ENCODE results near the gene TBC1D8. TPM values are rescaled to one million over a fixed set of nuclear protein-coding genes. Genes with fewer than 3 reads are reported as not detected.

Gene TBC1D8
- total RNA-seq, 2 experiments from 2014 or later, result 0.79 to 1.4 TPM

DNA sequence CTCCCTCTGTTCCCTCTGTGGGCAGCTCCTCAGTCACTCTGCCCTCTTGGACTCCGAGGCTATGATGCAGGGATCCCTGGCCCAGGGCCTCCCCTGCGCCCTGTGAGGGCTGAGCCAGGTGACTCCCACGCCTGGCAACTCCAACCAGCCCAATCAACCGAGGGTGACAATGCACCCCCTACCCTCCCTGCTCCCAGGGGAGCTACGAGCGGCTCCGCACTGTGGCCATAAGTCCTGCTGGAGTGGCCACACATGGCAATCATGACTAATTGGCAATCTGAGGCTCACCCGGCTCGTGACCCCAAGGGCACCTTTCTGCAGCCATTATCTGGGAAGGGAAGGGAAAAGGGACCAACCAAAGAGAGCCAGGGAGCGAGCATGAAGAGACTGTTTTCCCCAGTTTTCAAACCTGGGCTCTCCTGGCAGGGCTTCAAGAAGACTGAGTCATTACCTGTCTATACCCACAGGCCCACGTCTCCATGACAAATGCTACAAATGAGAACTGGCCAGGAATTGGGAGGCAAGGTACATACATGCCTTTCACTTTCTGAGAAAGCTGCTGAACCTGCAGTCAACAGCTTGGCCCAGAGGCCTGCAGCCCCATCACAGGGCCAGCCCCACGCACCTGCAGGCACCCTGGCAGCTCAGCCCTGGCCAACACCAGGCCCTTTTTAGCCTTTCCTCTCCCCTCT is 104.0 kb downstream of the TBC1D8 start:
- no peak overlapping the region for H3K27ac Mint-ChIP-seq
- H3K27me3 Mint-ChIP-seq, result no peaks in the 10 kb centered on the region
- H3K4me1 Mint-ChIP-seq, result no peaks in the 10 kb centered on the region
- no peaks in the 10 kb centered on the region for H3K36me3 Mint-ChIP-seq
- H3K9me3 Mint-ChIP-seq, result no peaks in the 10 kb centered on the region
- POLR2A ChIA-PET, result no interaction called here
- no peak for DNase-seq
- no peak for ATAC-seq (ENCODE audit: low read depth)
- no peak overlapping the region for H3K4me3 Mint-ChIP-seq

DNA sequence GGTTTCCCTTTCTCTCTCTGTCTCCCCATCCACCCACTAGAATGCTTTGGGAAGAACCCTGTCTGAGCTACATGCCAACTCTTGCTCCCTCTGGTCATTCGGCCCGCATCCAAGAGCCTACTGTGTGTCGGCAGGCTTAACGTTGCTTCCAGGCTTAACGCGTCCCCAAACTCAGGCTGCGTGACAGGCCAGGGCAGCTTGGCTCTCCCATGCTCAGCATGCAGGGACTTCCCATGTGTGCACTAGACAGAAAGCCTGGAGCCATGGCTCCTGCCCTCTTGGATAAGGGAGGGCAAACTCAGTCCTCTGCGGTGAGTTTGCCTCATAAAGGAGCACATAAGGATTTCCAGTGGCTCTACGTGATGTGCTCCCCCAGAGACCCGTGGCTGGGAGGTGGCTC is 105.9 kb downstream of the TBC1D8 start:
- Mint-ChIP-seq H3K36me3 (no peaks in the 10 kb centered on the region), H3K4me1 (peaks cover 3% of the 10 kb centered on the region), H3K9me3 (no peaks in the 10 kb centered on the region), H3K27me3 (no peaks in the 10 kb centered on the region), H3K4me3 (no peak overlapping the region), H3K27ac (no peak overlapping the region)
- DNase-seq, result no peak
- POLR2A ChIA-PET, result no interaction called here
- ATAC-seq (ENCODE audit: low read depth), result no peak

DNA sequence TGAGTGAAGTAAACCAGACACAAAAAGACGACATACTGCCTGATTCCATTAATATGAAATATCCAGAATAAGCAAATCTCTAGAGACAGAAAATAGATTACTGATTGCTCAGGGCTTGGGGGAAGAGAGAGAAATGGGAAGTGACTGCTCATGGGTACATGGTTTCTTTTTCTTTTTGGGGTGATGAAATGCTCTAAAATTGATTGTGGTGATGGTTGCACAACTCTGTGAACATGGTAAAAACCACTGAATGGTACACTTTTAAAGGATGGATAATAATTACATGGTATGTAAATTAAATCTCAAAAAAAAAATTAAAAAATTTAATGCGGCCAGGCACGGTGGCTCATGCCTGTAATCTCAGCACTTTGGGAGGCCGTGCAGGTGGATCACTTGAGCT is 109.8 kb downstream of the TBC1D8 start:
- no peak overlapping the region for H3K27ac Mint-ChIP-seq
- no peak for DNase-seq
- peaks cover 2% of the 10 kb centered on the region for H3K27me3 Mint-ChIP-seq
- H3K9me3 Mint-ChIP-seq, result no peaks in the 10 kb centered on the region
- H3K36me3 Mint-ChIP-seq, result no peaks in the 10 kb centered on the region
- no peak for ATAC-seq (ENCODE audit: low read depth)
- no peak overlapping the region for H3K4me3 Mint-ChIP-seq
- H3K4me1 Mint-ChIP-seq, result peaks cover 11% of the 10 kb centered on the region
- POLR2A ChIA-PET, result no interaction called here

DNA sequence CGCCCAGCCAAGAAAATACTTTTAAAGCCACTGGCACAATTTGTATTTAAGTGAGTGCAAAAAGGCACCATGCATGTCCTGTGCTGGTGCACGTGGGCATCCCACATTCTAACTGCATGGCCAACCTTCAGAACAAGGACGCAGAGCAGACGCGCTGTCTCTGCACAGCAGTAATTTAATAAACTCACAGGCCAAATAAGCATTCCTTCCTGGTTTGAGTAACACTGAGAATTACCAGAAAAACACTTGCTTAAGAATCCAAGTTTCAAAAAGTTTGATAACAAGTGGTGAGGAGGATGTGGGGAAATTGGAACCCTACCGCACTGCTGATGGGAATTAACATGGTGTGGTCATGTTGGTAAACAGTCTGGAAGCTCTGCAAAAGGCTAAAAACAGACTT is 110.4 kb downstream of the TBC1D8 start:
- H3K27me3 Mint-ChIP-seq, result peaks cover 2% of the 10 kb centered on the region
- POLR2A ChIA-PET, result no interaction called here
- ATAC-seq (ENCODE audit: low read depth), result no peak
- no peak overlapping the region for H3K27ac Mint-ChIP-seq
- H3K4me1 Mint-ChIP-seq, result peaks cover 11% of the 10 kb centered on the region
- no peaks in the 10 kb centered on the region for H3K36me3 Mint-ChIP-seq
- DNase-seq, result no peak
- H3K4me3 Mint-ChIP-seq, result no peak overlapping the region
- no peaks in the 10 kb centered on the region for H3K9me3 Mint-ChIP-seq

GRCh38 chr2:101040072-101040471 is 111.1 kb downstream of the TBC1D8 start:
- H3K4me3 Mint-ChIP-seq, result no peak overlapping the region
- H3K27ac Mint-ChIP-seq, result no peak overlapping the region
- no peak for ATAC-seq (ENCODE audit: low read depth)
- H3K27me3 Mint-ChIP-seq, result peaks cover 2% of the 10 kb centered on the region
- peaks cover 11% of the 10 kb centered on the region for H3K4me1 Mint-ChIP-seq
- no peak for DNase-seq
- POLR2A ChIA-PET, result no interaction called here
- no peaks in the 10 kb centered on the region for H3K9me3 Mint-ChIP-seq
- no peaks in the 10 kb centered on the region for H3K36me3 Mint-ChIP-seq

DNA sequence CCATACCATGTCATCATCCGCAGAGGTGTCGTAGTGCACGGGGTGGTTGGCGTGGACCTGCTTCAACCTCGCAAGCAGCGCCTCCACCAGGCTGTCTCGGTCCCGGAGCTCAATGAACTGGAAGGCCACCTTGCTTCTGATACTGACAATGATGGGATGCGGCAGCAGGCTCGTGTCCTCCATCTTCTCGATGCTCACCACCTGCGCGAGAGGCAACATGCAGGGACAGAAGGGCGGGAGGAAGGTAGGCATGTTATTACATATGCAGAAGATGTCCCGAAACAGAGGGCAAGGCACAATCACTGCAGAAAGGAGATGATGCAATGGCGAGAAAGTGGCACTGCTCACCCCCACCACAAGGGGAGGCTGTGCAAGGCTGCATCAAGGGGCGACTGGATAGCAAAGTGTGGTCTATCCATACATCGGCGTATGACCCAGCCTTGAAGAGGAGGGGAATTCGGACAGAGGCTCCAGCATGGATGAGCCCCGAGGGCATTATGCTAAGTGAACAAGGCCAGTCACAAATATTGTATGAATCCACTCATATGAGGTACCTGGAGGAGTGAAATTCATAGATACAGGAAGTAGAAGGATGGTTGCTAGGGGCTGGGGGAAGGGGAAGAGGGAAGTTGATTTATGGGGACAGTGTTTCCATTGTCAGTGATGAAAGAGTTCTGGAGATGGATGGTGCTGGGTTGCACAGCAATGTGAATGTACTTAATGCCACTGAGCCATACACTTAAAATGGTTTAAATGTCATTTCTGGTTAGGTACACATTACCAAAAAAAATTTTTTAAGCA is 112.5 kb downstream of the TBC1D8 start:
- DNase-seq (no peak), ATAC-seq (ENCODE audit: low read depth) (no peak)
- Mint-ChIP-seq H3K9me3 (no peaks in the 10 kb centered on the region), H3K27ac (no peak overlapping the region), H3K4me1 (peaks cover 11% of the 10 kb centered on the region), H3K36me3 (no peaks in the 10 kb centered on the region), H3K4me3 (no peak overlapping the region), H3K27me3 (peaks cover 2% of the 10 kb centered on the region)
- POLR2A ChIA-PET, result no interaction called here

GRCh38 chr2:101037161-101037755 is 113.9 kb downstream of the TBC1D8 start:
- H3K4me1 Mint-ChIP-seq, result peaks cover 11% of the 10 kb centered on the region
- H3K4me3 Mint-ChIP-seq, result no peak overlapping the region
- POLR2A ChIA-PET, result no interaction called here
- DNase-seq (no peak), ATAC-seq (ENCODE audit: low read depth) (no peak)
- H3K36me3 Mint-ChIP-seq, result no peaks in the 10 kb centered on the region
- peaks cover 2% of the 10 kb centered on the region for H3K27me3 Mint-ChIP-seq
- H3K9me3 Mint-ChIP-seq, result no peaks in the 10 kb centered on the region
- no peak overlapping the region for H3K27ac Mint-ChIP-seq

DNA sequence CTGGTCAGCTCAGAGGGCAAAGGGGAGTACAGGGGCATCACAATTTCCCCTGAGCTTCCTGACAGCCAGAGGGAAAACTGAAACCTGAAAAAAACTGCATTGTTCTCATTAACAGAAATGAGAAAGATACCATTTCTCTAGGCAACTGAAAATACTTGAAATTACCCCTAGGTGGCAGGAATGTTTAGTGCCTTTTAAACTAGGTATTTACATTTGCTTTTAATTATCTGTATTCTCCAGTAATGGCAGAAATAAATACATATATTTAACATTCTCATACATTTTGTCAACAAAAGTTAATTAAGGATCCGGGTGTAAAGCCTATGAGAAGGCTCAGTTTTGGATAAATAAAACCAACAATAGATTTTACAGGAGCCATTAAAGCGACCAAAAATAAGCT is 114.6 kb downstream of the TBC1D8 start:
- Mint-ChIP-seq H3K9me3 (no peaks in the 10 kb centered on the region), H3K27ac (no peak overlapping the region), H3K4me1 (peaks cover 11% of the 10 kb centered on the region), H3K27me3 (peaks cover 2% of the 10 kb centered on the region), H3K36me3 (no peaks in the 10 kb centered on the region), H3K4me3 (no peak overlapping the region)
- POLR2A ChIA-PET, result no interaction called here
- DNase-seq (no peak), ATAC-seq (ENCODE audit: low read depth) (no peak)

DNA sequence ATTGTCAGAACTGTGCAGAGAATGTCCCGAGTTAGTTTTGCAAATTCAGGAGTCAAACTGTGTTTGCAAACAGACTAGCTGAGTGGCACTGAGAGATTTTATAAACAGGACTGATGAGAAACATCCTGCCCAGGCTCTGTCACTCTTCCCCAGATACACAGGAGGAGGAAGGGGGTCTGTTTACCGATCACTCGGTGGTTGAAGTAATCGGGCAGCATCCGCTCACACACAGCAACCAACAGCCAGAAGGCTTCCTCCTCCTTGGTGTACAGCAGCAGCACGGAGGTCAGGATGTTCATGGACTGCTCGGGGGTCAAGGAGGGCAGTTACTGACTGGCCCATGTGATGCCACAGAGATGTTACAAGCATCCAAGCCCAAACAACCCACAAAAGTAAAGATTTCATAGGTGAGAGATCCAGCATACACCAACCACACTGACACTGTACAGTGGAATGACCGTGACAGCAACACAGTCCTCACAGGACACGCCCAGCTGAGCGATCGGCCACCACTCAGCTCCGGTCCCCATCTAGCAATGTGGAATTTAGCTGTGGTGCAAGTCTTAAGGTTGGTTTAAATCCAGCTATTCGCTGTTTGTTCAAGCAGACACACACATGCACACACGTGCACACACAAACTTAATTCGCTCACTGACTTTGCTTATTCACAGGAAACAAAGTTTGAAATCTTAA is 119.0 kb downstream of the TBC1D8 start:
- DNase-seq (no peak), ATAC-seq (ENCODE audit: low read depth) (no peak)
- H3K36me3 Mint-ChIP-seq, result no peaks in the 10 kb centered on the region
- H3K4me3 Mint-ChIP-seq, result no peak overlapping the region
- H3K9me3 Mint-ChIP-seq, result no peaks in the 10 kb centered on the region
- H3K27me3 Mint-ChIP-seq, result no peaks in the 10 kb centered on the region
- H3K4me1 Mint-ChIP-seq, result no peaks in the 10 kb centered on the region
- H3K27ac Mint-ChIP-seq, result no peak overlapping the region
- POLR2A ChIA-PET, result interaction anchor here (1.6 kb wide), 1 partner anchor 24 kb away, joined by 3 read pairs; no protein-coding TSS in a partner anchor

DNA sequence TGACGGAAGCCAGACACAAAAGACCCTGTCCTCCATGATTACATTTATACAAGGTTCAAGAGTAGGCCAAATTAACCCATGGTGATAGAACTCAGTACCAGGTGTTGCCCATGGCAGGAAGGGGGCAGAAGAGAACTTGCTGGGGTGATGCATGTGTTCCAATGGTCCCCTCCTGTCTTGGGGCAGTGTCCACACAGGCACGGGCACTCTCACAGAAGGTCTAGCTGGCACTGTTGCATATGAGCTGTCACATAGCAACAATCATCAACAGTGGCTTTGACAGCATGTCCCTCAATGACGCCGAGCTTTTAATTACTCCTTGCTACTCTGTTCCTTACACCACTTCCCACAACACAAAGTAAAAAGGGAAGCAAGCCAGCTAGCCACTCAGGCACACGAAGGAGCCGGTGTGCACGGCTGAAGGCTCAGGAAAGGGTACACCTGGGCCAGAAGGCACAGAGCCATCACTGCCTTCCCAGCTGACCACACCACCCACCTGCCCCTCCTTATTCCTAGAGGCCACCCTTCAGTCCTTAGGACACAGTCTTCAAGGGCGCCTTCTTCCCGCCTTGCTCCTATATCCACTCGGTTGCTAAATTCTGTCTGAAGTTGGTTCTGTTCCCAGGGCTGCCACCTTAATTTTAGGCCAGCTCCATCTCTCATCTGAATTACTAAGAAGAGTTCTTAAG is 120.2 kb downstream of the TBC1D8 start:
- ATAC-seq (ENCODE audit: low read depth), result no peak
- H3K4me1 Mint-ChIP-seq, result no peaks in the 10 kb centered on the region
- DNase-seq, result no peak
- H3K4me3 Mint-ChIP-seq, result no peak overlapping the region
- no peak overlapping the region for H3K27ac Mint-ChIP-seq
- no peaks in the 10 kb centered on the region for H3K36me3 Mint-ChIP-seq
- POLR2A ChIA-PET, result interaction anchor here (1.6 kb wide), 1 partner anchor 23 kb away, joined by 3 read pairs; no protein-coding TSS in a partner anchor
- H3K9me3 Mint-ChIP-seq, result no peaks in the 10 kb centered on the region
- no peaks in the 10 kb centered on the region for H3K27me3 Mint-ChIP-seq

DNA sequence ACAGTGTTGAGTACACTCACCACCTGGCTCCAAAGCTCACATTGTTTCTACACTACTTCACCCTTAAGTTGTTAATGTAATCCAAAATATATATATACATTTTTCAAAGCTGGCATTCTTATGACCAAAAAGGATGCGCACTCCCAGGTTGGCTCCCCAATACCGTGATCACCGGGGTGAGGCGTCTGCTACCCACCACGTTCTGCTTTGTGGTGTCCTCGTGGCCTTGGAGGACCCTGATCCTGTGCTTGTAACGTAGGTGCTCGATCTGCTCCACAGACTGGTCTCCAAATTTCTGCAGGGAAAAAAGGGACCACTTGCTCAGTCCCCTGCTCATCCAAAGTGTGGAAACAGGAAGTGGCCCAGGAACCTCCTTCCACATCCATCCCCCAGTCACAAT is 123.3 kb downstream of the TBC1D8 start:
- POLR2A ChIA-PET, result no interaction called here
- DNase-seq (no peak), ATAC-seq (ENCODE audit: low read depth) (no peak)
- Mint-ChIP-seq H3K27me3 (no peaks in the 10 kb centered on the region), H3K9me3 (no peaks in the 10 kb centered on the region), H3K4me1 (no peaks in the 10 kb centered on the region), H3K36me3 (peaks cover 3% of the 10 kb centered on the region), H3K4me3 (no peak overlapping the region), H3K27ac (no peak overlapping the region)

DNA sequence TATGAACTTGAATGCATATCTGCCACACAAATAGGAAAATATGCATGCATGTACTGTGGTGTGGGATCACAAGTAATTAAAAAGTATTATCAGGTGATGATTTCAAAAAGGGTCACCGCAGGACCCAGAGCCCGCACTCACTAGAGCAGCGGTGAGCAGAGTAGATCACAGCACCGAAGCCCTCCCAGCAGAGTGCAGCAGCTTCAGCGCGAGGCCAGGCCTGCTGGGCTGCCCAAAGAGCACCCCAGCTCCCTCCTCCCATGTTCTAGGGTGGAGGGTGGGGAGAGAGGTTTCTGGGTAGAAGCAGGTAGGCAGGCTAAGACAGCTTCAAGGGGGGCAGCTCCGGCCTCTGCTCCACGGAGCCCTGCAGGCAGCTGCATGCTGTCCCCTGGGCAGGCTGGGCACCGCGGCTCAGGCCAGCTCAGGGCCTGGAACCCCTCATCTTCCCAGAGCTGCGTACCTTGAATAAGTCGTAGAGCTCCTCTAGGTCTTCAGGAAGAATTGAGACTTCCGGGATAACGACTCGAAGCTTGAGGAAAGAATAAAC is 124.2 kb downstream of the TBC1D8 start:
- no peaks in the 10 kb centered on the region for H3K27me3 Mint-ChIP-seq
- DNase-seq (no peak), ATAC-seq (ENCODE audit: low read depth) (no peak)
- POLR2A ChIA-PET, result no interaction called here
- no peak overlapping the region for H3K27ac Mint-ChIP-seq
- H3K4me1 Mint-ChIP-seq, result no peaks in the 10 kb centered on the region
- no peaks in the 10 kb centered on the region for H3K9me3 Mint-ChIP-seq
- no peak overlapping the region for H3K4me3 Mint-ChIP-seq
- H3K36me3 Mint-ChIP-seq, result peaks cover 3% of the 10 kb centered on the region

DNA sequence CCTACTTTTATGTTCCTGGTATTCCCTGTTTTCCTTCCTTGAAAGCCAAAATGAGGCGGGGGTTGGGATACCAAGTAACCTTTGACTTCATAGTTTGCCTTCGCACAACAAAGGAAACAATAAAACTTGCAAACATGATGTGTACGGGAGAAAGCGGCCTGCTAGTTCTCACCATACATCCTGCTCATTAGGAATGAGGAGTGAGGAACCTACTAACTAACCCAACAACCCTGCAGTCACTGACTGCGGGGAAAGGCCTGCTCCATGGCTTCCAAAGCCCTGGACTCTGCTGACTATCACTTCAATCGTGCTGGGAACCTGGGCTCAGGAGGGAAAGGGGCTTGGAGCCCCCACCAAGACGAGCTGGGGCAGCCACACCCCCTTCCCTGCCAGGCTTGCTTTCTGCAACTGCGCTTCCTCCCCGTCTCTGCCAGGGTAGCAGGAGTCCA is 124.9 kb downstream of the TBC1D8 start:
- H3K4me1 Mint-ChIP-seq, result no peaks in the 10 kb centered on the region
- no peak overlapping the region for H3K27ac Mint-ChIP-seq
- H3K27me3 Mint-ChIP-seq, result no peaks in the 10 kb centered on the region
- ATAC-seq (ENCODE audit: low read depth) (no peak), DNase-seq (no peak)
- POLR2A ChIA-PET, result no interaction called here
- no peaks in the 10 kb centered on the region for H3K9me3 Mint-ChIP-seq
- H3K4me3 Mint-ChIP-seq, result no peak overlapping the region
- H3K36me3 Mint-ChIP-seq, result peaks cover 7% of the 10 kb centered on the region

Measured in activated naive CD8-positive, alpha-beta T cell treated with anti-CD3 and anti-CD28 coated beads, Interleukin-2, amount 10 ng/mL, durations not matched to agents 7 days and 5 days (primary cell).